Right atrium auricular region (tissue), 2 donors: ENCODE measurements around the gene UNCX. TPM values are rescaled to one million over a fixed set of nuclear protein-coding genes. Genes with fewer than 3 reads are reported as not detected.

Experiments used
- DNase-seq: peaks from one replicate; pipeline ENCODE4 v3.0.0-alpha.2; 2019; ENCODE audit warnings: low spot score
- H3K27ac ChIP-seq, 2 donors: fragments of 200-600 bp; sonication (generic); 1 replicate in 1 of 2; 2 replicates in 1 of 2; pipeline ENCODE4 v1.5.1; 2016 to 2019
- H3K27me3 ChIP-seq, 2 donors: fragments of 200-600 bp; sonication (generic); one replicate each; pipeline versions ENCODE4 v1.5.1 to v1.6.0; 2017 to 2019
- H3K36me3 ChIP-seq: fragments of 200-600 bp; sonication (generic); one replicate; pipeline ENCODE4 v1.5.1; 2016
- H3K4me1 ChIP-seq, 2 donors: fragments of 200-600 bp; sonication (generic); one replicate each; pipeline versions ENCODE4 v1.5.1 to v1.6.0; 2017 to 2019
- H3K4me3 ChIP-seq, 2 donors: fragments of 200-600 bp; sonication (generic); 1 replicate in 1 of 2; 2 replicates in 1 of 2; pipeline ENCODE4 v1.5.1; 2017 to 2019; ENCODE audit warnings: mild to moderate bottlenecking in 1 of 2, moderate library complexity in 1 of 2
- H3K9me3 ChIP-seq, 2 donors: fragments of 200-600 bp; sonication (generic); one replicate each; pipeline ENCODE4 v1.5.1; 2019
- total RNA-seq, 2 donors: library from RNA; depleted of rRNA; stranded (reverse); fragments of >200 nt; gene quantifications; one replicate each; pipeline ENCODE4 v1.1.0, GENCODE V29; 2016
- TF ChIP-seq, protein P1 (sequence below), 2 donors: fragments of 200-600 bp; sonication (generic); IDR thresholded peaks; one replicate each; pipeline ENCODE4 v1.5.1; 2019; ENCODE audit warnings: antibody characterized with exemption in 2 of 2

Gene UNCX
- total RNA-seq, 2 donors from 2014 or later: not detected

DNA sequence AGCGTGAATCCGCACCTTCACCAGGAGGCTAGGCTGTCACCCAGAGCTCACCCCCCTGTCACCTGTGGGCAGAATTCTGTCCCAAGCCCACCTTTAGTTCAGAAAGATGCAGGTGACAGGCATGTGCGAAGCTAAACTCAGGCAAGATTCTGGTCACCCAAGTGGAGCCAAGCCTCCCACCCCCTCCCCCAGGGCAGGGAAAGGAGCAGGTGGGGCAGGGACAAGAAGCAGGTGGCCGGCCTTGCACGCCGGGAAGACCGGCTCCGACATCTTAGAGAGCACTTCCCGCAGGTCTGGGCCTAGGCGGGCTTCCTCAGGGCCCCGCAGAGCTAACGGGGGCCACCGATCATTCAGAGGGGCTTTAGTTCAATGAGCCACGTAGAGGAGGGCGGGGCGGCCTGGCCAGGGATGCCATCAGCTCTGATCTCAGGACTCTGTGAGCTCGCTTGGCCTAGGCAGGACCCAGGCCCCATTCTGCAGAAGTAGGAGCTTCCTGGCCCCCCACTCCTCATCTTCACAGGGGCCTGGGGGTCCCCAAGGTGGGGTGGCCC, 19.9 kb downstream of the UNCX start:
- H3K27me3 ChIP-seq: peaks cover 13 to 16% of the 10 kb centered on the region in 2 donors
- H3K36me3 ChIP-seq: no peaks in the 10 kb centered on the region
- no peak overlapping the region for H3K4me3 ChIP-seq
- peaks cover 0 to 22% of the 10 kb centered on the region in 2 donors for H3K4me1 ChIP-seq
- H3K9me3 ChIP-seq: no peaks in the 10 kb centered on the region
- DNase-seq: no peak
- TF ChIP-seq, protein P1, sequence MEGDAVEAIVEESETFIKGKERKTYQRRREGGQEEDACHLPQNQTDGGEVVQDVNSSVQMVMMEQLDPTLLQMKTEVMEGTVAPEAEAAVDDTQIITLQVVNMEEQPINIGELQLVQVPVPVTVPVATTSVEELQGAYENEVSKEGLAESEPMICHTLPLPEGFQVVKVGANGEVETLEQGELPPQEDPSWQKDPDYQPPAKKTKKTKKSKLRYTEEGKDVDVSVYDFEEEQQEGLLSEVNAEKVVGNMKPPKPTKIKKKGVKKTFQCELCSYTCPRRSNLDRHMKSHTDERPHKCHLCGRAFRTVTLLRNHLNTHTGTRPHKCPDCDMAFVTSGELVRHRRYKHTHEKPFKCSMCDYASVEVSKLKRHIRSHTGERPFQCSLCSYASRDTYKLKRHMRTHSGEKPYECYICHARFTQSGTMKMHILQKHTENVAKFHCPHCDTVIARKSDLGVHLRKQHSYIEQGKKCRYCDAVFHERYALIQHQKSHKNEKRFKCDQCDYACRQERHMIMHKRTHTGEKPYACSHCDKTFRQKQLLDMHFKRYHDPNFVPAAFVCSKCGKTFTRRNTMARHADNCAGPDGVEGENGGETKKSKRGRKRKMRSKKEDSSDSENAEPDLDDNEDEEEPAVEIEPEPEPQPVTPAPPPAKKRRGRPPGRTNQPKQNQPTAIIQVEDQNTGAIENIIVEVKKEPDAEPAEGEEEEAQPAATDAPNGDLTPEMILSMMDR (IDR thresholded peaks at IDR 0.05): no peak
- no peak overlapping the region for H3K27ac ChIP-seq

DNA sequence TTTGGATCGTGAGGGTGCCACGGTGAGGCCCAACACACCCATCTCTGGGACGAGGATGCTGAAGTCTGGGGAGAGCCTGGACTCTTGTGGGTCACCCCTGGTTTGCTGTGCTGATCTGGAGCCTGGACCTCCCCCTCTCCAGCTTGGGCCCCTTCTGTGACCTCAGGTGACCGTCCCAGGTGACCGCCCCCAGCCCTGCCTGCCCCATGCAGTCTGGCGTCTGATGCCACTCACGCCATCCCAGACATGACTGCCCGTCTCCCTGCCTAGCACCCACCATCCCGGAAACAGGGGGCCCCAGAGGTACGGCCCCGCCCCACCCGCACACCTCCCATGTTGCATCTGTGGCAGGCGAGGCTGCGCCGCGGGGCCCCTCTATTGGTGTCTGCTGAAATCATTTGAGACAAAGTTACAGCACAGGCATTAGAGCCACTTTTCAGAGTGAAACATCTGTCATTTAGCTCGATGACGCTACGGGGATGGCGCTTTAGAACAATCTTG, 21.1 kb downstream of the UNCX start:
- no peak overlapping the region for H3K27ac ChIP-seq
- peaks cover 2 to 5% of the 10 kb centered on the region in 2 donors for H3K27me3 ChIP-seq
- TF ChIP-seq, protein P1 (IDR thresholded peaks at IDR 0.05): no peak
- H3K36me3 ChIP-seq: no peaks in the 10 kb centered on the region
- H3K4me1 ChIP-seq: peaks cover 0 to 11% of the 10 kb centered on the region in 2 donors
- no peak for DNase-seq
- no peak overlapping the region for H3K4me3 ChIP-seq
- H3K9me3 ChIP-seq: no peaks in the 10 kb centered on the region

GRCh38 chr7:1254281-1255079, 21.8 kb downstream of the UNCX start:
- H3K4me1 ChIP-seq: peaks cover 0 to 4% of the 10 kb centered on the region in 2 donors
- TF ChIP-seq, protein P1 (IDR thresholded peaks at IDR 0.05): no peak
- no peaks in the 10 kb centered on the region for H3K9me3 ChIP-seq
- H3K27ac ChIP-seq: no peak overlapping the region
- no peak overlapping the region for H3K4me3 ChIP-seq
- peaks cover 0 to 4% of the 10 kb centered on the region in 2 donors for H3K27me3 ChIP-seq
- no peak for DNase-seq
- H3K36me3 ChIP-seq: no peaks in the 10 kb centered on the region

DNA sequence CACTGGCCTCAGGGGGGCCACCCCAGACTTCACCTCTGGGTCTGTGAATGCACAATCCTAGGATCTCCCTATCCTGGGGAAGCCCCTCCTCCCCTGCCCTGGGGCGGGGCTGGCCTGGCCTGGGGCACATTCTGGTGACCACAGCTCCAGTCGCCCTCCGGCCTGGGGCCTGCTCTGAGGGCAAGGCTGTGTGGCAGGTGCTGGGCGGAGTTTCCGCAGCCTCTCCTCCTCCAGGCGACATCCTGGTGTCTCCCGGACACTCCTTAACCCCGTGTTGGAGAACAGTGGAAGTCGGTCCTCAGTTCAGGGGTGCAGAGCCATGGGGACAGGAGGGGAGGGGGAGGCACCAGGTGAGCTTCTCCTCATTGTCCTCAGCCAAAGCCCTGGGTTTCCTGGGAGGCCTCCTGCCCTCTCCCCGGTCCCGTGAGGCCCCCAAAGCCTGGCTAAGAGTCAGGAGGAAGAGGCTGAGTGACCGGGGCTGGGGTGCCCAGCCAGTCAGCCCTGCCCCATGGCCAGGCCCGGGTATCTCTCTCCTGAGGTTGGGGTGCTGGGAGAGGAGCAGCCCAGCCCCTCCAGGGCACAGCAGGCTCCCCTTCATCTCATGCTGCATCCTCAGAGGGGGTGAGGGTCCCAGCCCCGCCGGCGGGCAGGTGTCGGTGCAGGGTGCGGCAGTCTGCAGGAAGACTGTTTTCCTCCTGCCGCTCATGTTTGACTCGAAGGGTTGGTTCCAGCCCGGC, 22.6 kb downstream of the UNCX start:
- H3K27me3 ChIP-seq: no peaks in the 10 kb centered on the region
- H3K4me3 ChIP-seq: no peak overlapping the region
- no peak for DNase-seq
- no peak overlapping the region for H3K27ac ChIP-seq
- H3K9me3 ChIP-seq: no peaks in the 10 kb centered on the region
- TF ChIP-seq, protein P1 (IDR thresholded peaks at IDR 0.05): no peak
- no peaks in the 10 kb centered on the region for H3K4me1 ChIP-seq
- no peaks in the 10 kb centered on the region for H3K36me3 ChIP-seq

DNA sequence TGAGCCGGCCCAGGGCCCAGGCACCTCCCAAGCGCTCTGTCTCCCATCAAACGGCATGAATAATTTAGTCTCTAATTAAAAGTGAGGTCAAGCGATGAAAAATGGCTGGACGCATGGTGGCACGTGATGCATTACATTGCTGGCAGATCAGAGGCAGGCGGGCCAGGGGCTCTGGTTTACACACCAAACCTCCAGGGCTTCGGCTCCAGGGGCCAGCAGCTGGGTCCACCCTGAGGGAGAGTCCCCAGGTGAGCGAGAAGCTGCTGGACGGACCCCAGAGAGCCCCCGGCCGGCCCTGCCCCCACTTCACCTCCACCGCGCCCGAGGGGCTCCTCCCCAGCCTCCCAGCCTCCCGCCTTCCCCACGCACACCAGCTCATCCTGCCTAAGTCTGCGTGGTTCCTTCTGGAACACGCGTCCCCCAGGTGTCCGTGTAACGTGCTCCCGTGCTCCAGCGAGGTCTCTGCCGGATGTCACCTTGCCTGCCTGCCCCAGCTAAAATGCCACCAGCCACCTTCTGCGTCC, 23.2 kb downstream of the UNCX start:
- Histone ChIP-seq H3K27ac (no peak overlapping the region), H3K27me3 (no peaks in the 10 kb centered on the region), H3K9me3 (no peaks in the 10 kb centered on the region), H3K4me3 (no peak overlapping the region), H3K36me3 (no peaks in the 10 kb centered on the region), H3K4me1 (no peaks in the 10 kb centered on the region)
- no peak for DNase-seq
- TF ChIP-seq, protein P1 (IDR thresholded peaks at IDR 0.05): no peak
